Right cardiac atrium (tissue), 5 donors: Measurements from ENCODE around the gene GRB14. TPM values are rescaled to one million over a fixed set of nuclear protein-coding genes. Genes with fewer than 3 reads are reported as not detected.

ENCODE experiments used
- ATAC-seq, 2 donors: fragments of 200-7000 bp; cut with Tn5 transposase; one replicate each; pipeline versions ENCODE4 v1.8.0 to v1.9.1; 2020; ENCODE audit warnings: moderate library complexity in 2 of 2, mild to moderate bottlenecking in 1 of 2
- DNase-seq, 3 donors: peaks; one replicate each; pipeline ENCODE4 v3.0.0-alpha.2; 2020
- H3K27ac ChIP-seq: one replicate; pipeline ENCODE4 v1.5.1; 2013; ENCODE audit warnings: mild to moderate bottlenecking, low read length, control low read depth, moderate library complexity
- H3K27me3 ChIP-seq: one replicate; pipeline ENCODE4 v1.6.1; 2013; ENCODE audit not compliant: control insufficient read depth, insufficient read depth
- H3K4me1 ChIP-seq: one replicate; pipeline ENCODE4 v1.6.1; 2013; ENCODE audit warnings: low read length; ENCODE audit not compliant: control insufficient read depth, insufficient read depth
- H3K4me3 ChIP-seq: one replicate; pipeline ENCODE4 v1.5.1; 2013; ENCODE audit warnings: low read length, control low read depth
- H3K9me3 ChIP-seq: one replicate; pipeline ENCODE4 v1.6.1; 2013; ENCODE audit warnings: low read length; ENCODE audit not compliant: control insufficient read depth
- WGBS: extraction: QIAGEN DNeasy Blood & Tissue Kit; methylation state at CpG from one replicate; pipeline ENCODE4 v1.1.7; 2013; 5-methylcytosine and 5-hydroxymethylcytosine counted together
- intact Hi-C, 4 donors: fragments of 100-400 bp; cut with DNase I; formaldehyde crosslinking; loops; one replicate each; pipeline versions ENCODE4 v1.11.0 to v1.14.0; 2022 to 2023
- polyA plus RNA-seq: library from polyadenylated mRNA; stranded (reverse); fragments of 200-250 nt; gene quantifications from one replicate; pipeline ENCODE4 v1.2.3, GENCODE V29; 2013
- total RNA-seq, 4 donors: library from RNA; stranded (reverse); fragmentation: NEBNext Ultra II Directional; extraction: Animal tissue kit (Norgen Biotek cat#: 25700); gene quantifications; one replicate each; pipeline ENCODE4 v1.2.1, GENCODE V29; 2021
- donor health status: healthy with polysubstance abuse.
- donor health status: DM: no; HTN: yes; CAD: no.
- donor health status: DM: no; HTN: no; CAD: no.
- donor health status: DM: no; HTN: yes; CAD: no; lungs with severe emphysema.
- donor health status: DM: yes; HTN: yes; CAD: no.

Gene GRB14
- total and polyA plus RNA-seq, 5 donors, result 11.4 to 20.0 (median 16.9) TPM

GRCh38 chr2:164581050-164581449 is 40.2 kb downstream of the GRB14 start:
- no peak overlapping the region for H3K4me3 ChIP-seq
- intact Hi-C loops, result no loop called here
- no peak overlapping the region for H3K27ac ChIP-seq
- H3K4me1 ChIP-seq, result no peaks in the 10 kb centered on the region
- 87% methylated on average over 3 of the region's 3 CpGs for WGBS
- ATAC-seq (no peak), DNase-seq (no peak)
- H3K9me3 ChIP-seq, result no peaks in the 10 kb centered on the region
- no peaks in the 10 kb centered on the region for H3K27me3 ChIP-seq

GRCh38 chr2:164574931-164575330 is 46.4 kb downstream of the GRB14 start:
- no peak overlapping the region for H3K27ac ChIP-seq
- 72% methylated on average over 1 of the region's 1 CpG for WGBS
- ATAC-seq (no peak), DNase-seq (no peak)
- no peaks in the 10 kb centered on the region for H3K4me1 ChIP-seq
- H3K4me3 ChIP-seq, result no peak overlapping the region
- intact Hi-C loops, result no loop called here
- no peaks in the 10 kb centered on the region for H3K27me3 ChIP-seq
- H3K9me3 ChIP-seq, result no peaks in the 10 kb centered on the region

- intact Hi-C loops, result no loop called here
- 85% methylated on average over 2 of the region's 2 CpGs for WGBS
- H3K4me3 ChIP-seq, result no peak overlapping the region
- no peak overlapping the region for H3K27ac ChIP-seq
- H3K9me3 ChIP-seq, result no peaks in the 10 kb centered on the region
- no peak for DNase-seq
- ATAC-seq, result no peak
- no peaks in the 10 kb centered on the region for H3K4me1 ChIP-seq
- H3K27me3 ChIP-seq, result no peaks in the 10 kb centered on the region
Measured at GRCh38 chr2:164570475-164570874, 50.8 kb downstream of the GRB14 start.

- ATAC-seq, result no peak
- DNase-seq, result no peak
- no peaks in the 10 kb centered on the region for H3K27me3 ChIP-seq
- no peaks in the 10 kb centered on the region for H3K9me3 ChIP-seq
- H3K27ac ChIP-seq, result no peak overlapping the region
- WGBS, result 58% methylated on average over 4 of the region's 4 CpGs
- H3K4me3 ChIP-seq, result no peak overlapping the region
- no peaks in the 10 kb centered on the region for H3K4me1 ChIP-seq
- intact Hi-C loops, result loop anchor here in 1 of 4 donors (10.0 kb wide), 1 partner anchor 145 kb away; no protein-coding TSS in a partner anchor
Measured at GRCh38 chr2:164569378-164569777, 51.9 kb downstream of the GRB14 start.

- H3K27ac ChIP-seq, result no peak overlapping the region
- no peaks in the 10 kb centered on the region for H3K4me1 ChIP-seq
- no peak for ATAC-seq
Measured at GRCh38 chr2:164568317-164568716, 53.0 kb downstream of the GRB14 start.

GRCh38 chr2:164567335-164567989 is 53.8 kb downstream of the GRB14 start:
- Histone ChIP-seq H3K4me1 (no peaks in the 10 kb centered on the region), H3K9me3 (no peaks in the 10 kb centered on the region), H3K27ac (no peak overlapping the region), H3K27me3 (no peaks in the 10 kb centered on the region), H3K4me3 (no peak overlapping the region)
- ATAC-seq, result no peak
- intact Hi-C loops, result loop anchor here in 1 of 4 donors (10.0 kb wide), 1 partner anchor 147 kb away; no protein-coding TSS in a partner anchor
- no peak for DNase-seq
- WGBS, result 82% methylated on average over 3 of the region's 3 CpGs

More at GRCh38 chr2:164568317-164568716, 53.0 kb downstream of the GRB14 start:
- DNase-seq, result no peak
- Histone ChIP-seq H3K4me3 (no peak overlapping the region), H3K27me3 (no peaks in the 10 kb centered on the region), H3K9me3 (no peaks in the 10 kb centered on the region)
- intact Hi-C loops, result loop anchor here in 1 of 4 donors (10.0 kb wide), 1 partner anchor 146 kb away; no protein-coding TSS in a partner anchor
- 85% methylated on average over 5 of the region's 5 CpGs for WGBS

GRCh38 chr2:164565359-164565758 is 55.9 kb downstream of the GRB14 start:
- 59% methylated on average over 4 of the region's 4 CpGs for WGBS
- ATAC-seq (no peak), DNase-seq (no peak)
- intact Hi-C loops, result loop anchor here in 1 of 4 donors (10.0 kb wide), 1 partner anchor 149 kb away; no protein-coding TSS in a partner anchor
- H3K9me3 ChIP-seq, result no peaks in the 10 kb centered on the region
- no peak overlapping the region for H3K27ac ChIP-seq
- no peaks in the 10 kb centered on the region for H3K27me3 ChIP-seq
- no peaks in the 10 kb centered on the region for H3K4me1 ChIP-seq
- H3K4me3 ChIP-seq, result no peak overlapping the region

GRCh38 chr2:164562666-164563065 is 58.6 kb downstream of the GRB14 start:
- Histone ChIP-seq H3K9me3 (no peaks in the 10 kb centered on the region), H3K27me3 (no peaks in the 10 kb centered on the region), H3K4me3 (no peak overlapping the region), H3K27ac (no peak overlapping the region), H3K4me1 (no peaks in the 10 kb centered on the region)
- intact Hi-C loops, result loop anchor here in 2 of 4 donors (5.0 to 10.0 kb wide), 3 partner anchors 40 to 155 kb away; no protein-coding TSS in a partner anchor
- DNase-seq (no peak), ATAC-seq (no peak)

- H3K9me3 ChIP-seq, result no peaks in the 10 kb centered on the region
- no peak overlapping the region for H3K27ac ChIP-seq
- no peak for ATAC-seq
- H3K27me3 ChIP-seq, result no peaks in the 10 kb centered on the region
- 68% methylated on average over 4 of the region's 4 CpGs for WGBS
- H3K4me1 ChIP-seq, result no peaks in the 10 kb centered on the region
- DNase-seq, result no peak
- H3K4me3 ChIP-seq, result no peak overlapping the region
- intact Hi-C loops, result loop anchor here in 2 of 4 donors (5.0 to 10.0 kb wide), 3 partner anchors 40 to 155 kb away; no protein-coding TSS in a partner anchor
Measured at GRCh38 chr2:164561991-164562390, 59.3 kb downstream of the GRB14 start.

- no peaks in the 10 kb centered on the region for H3K9me3 ChIP-seq
- no peak overlapping the region for H3K27ac ChIP-seq
- no peak for ATAC-seq
Measured at GRCh38 chr2:164561416-164561815, 59.9 kb downstream of the GRB14 start.

GRCh38 chr2:164560902-164561301 is 60.4 kb downstream of the GRB14 start:
- DNase-seq (peak in 1 of 3 donors; percentile 41), ATAC-seq (peak; percentile 83 to 94)
- peak overlapping the region; percentile 45 for H3K4me3 ChIP-seq
- no peaks in the 10 kb centered on the region for H3K4me1 ChIP-seq
- no peaks in the 10 kb centered on the region for H3K27me3 ChIP-seq
- H3K27ac ChIP-seq, result no peak overlapping the region
- WGBS, result 23% methylated on average over 2 of the region's 2 CpGs
- intact Hi-C loops, result loop anchor here in 2 of 4 donors (5.0 to 10.0 kb wide), 3 partner anchors 41 to 156 kb away; no protein-coding TSS in a partner anchor
- H3K9me3 ChIP-seq, result no peaks in the 10 kb centered on the region

More at GRCh38 chr2:164561416-164561815, 59.9 kb downstream of the GRB14 start:
- Histone ChIP-seq H3K27me3 (no peaks in the 10 kb centered on the region), H3K4me3 (no peak overlapping the region), H3K4me1 (no peaks in the 10 kb centered on the region)
- no peak for DNase-seq
- 89% methylated on average over 4 of the region's 4 CpGs for WGBS
- intact Hi-C loops, result loop anchor here in 2 of 4 donors (5.0 to 10.0 kb wide), 3 partner anchors 41 to 156 kb away; no protein-coding TSS in a partner anchor
